Neural cell (in vitro differentiated cells): ENCODE measurements around the gene TCIRG1.

Source experiments
- CTCF ChIP-seq: fragments of 450-650 bp; IDR thresholded peaks from 2 replicates; pipeline ENCODE4 v1.5.1; 2014; ENCODE audit warnings: antibody characterized with exemption, mild to moderate bottlenecking, moderate library complexity; ENCODE audit not compliant: poor library complexity, severe bottlenecking
- EZH2 ChIP-seq: fragments of 200-600, 300-800 bp; shearing (Covaris generic), sonication (generic); IDR thresholded peaks from 2 replicates; pipeline ENCODE4 v1.6.1; 2014; ENCODE audit warnings: antibody characterized with exemption, low read length, borderline replicate concordance, mild to moderate bottlenecking; ENCODE audit not compliant: insufficient read depth, poor library complexity, severe bottlenecking

GRCh38 chr11:68081691-68082090, 42.9 kb downstream of the TCIRG1 start:
- TF ChIP-seq CTCF (no peak), EZH2 (no peak)
